ENCODE results near the gene FMO3. TPM values are rescaled to one million over a fixed set of nuclear protein-coding genes. Genes with fewer than 3 reads are reported as not detected.

Gene FMO3
- total RNA-seq: 0.28 TPM in 1 of 2 replicates, not detected in the other

GRCh38 chr1:171090604-171091003 lies at the start of gene FMO3:
FMO3 (plus strand) TSS chr1:171090905; CDS start chr1:171092659, 1,754 bp downstream.

Other genes with a start within 250 kb of the FMO3 start
- not detected in 2 replicates for gene MROH9, start 155.4 kb upstream of the FMO3 start, total RNA-seq
- 0.47 TPM in 1 of 2 replicates, not detected in the other for gene FMO2, start 94.4 kb downstream of the FMO3 start, total RNA-seq
- gene FMO1, start 157.6 kb downstream of the FMO3 start, total RNA-seq: not detected in 2 replicates
- gene FMO4, start 223.3 kb downstream of the FMO3 start, total RNA-seq: 0.36 and 0.47 TPM in 2 replicates